DND-41 (cell line): Measurements from ENCODE around the gene DDIT4L.
A peak's percentile ranks its signal among the peaks of the same experiment; 100 is the strongest.

Experiments used
- ATAC-seq: fragments of 200-7000 bp; cut with Tn5 transposase; 3 replicates; pipeline ENCODE4 v1.9.1; 2021; ENCODE audit warnings: low read depth; ENCODE audit not compliant: insufficient read depth
- DNase-seq: peaks from one replicate; pipeline ENCODE4 v3.0.0-alpha.2; 2020
- H2AFZ ChIP-seq: 2 replicates; pipeline ENCODE4 v1.6.0; 2012; ENCODE audit warnings: low read depth, low read length
- H3K27ac ChIP-seq: 2 replicates; pipeline ENCODE4 v1.5.1; 2012; ENCODE audit warnings: low read length, inconsistent platforms
- H3K27me3 ChIP-seq: fragments of 200-600 bp; sonication (generic); 2 replicates; pipeline ENCODE4 v1.6.0; 2012; ENCODE audit warnings: low read length, mild to moderate bottlenecking, inconsistent platforms; ENCODE audit not compliant: insufficient read depth, poor library complexity
- H3K36me3 ChIP-seq: 2 replicates; pipeline ENCODE4 v1.5.1; 2012; ENCODE audit warnings: low read length, inconsistent platforms; ENCODE audit not compliant: insufficient read depth
- H3K4me1 ChIP-seq: 2 replicates; pipeline ENCODE4 v1.5.1; 2012; ENCODE audit warnings: mild to moderate bottlenecking, low read length; ENCODE audit not compliant: insufficient read depth
- H3K4me2 ChIP-seq: 2 replicates; pipeline ENCODE4 v1.6.0; 2012; ENCODE audit warnings: mild to moderate bottlenecking, moderate library complexity, low read length, inconsistent platforms; ENCODE audit not compliant: insufficient read depth
- H3K4me3 ChIP-seq, 2 experiments: fragments of 200-600 bp in 1 of 2; shearing (Covaris generic) in 1 of 2; 2 replicates each; pipeline ENCODE4 v1.5.1; 2012 to 2016; ENCODE audit warnings: inconsistent platforms in 2 of 2, low read length in 2 of 2, mild to moderate bottlenecking in 2 of 2, low read depth in 1 of 2, moderate library complexity in 1 of 2
- H3K79me2 ChIP-seq: 2 replicates; pipeline ENCODE4 v1.6.0; 2012; ENCODE audit warnings: low read length, inconsistent platforms; ENCODE audit not compliant: insufficient read depth
- H3K9ac ChIP-seq: 2 replicates; pipeline ENCODE4 v1.6.0; 2012; ENCODE audit warnings: low read depth, mild to moderate bottlenecking, inconsistent platforms, low read length, moderate library complexity
- H3K9me3 ChIP-seq: 2 replicates; pipeline ENCODE4 v1.5.1; 2012; ENCODE audit warnings: low read length, moderate library complexity, mild to moderate bottlenecking, inconsistent platforms; ENCODE audit not compliant: insufficient read depth, severe bottlenecking
- H4K20me1 ChIP-seq: 2 replicates; pipeline ENCODE4 v1.6.0; 2012; ENCODE audit warnings: low read length; ENCODE audit not compliant: insufficient read depth
- EZH2 ChIP-seq: IDR thresholded peaks from 3 replicates; pipeline ENCODE4 v1.6.1; 2012; ENCODE audit warnings: borderline replicate concordance, low read depth, mild to moderate bottlenecking, moderate library complexity, low read length, inconsistent platforms; ENCODE audit not compliant: severe bottlenecking
- TF ChIP-seq, protein P1 (sequence below): IDR thresholded peaks from 2 replicates; pipeline ENCODE4 v1.5.1; 2012; ENCODE audit warnings: borderline replicate concordance, low read length, moderate library complexity, mild to moderate bottlenecking; ENCODE audit not compliant: poor library complexity, severe bottlenecking; ENCODE audit errors: extremely low read depth

Gene DDIT4L

DNA sequence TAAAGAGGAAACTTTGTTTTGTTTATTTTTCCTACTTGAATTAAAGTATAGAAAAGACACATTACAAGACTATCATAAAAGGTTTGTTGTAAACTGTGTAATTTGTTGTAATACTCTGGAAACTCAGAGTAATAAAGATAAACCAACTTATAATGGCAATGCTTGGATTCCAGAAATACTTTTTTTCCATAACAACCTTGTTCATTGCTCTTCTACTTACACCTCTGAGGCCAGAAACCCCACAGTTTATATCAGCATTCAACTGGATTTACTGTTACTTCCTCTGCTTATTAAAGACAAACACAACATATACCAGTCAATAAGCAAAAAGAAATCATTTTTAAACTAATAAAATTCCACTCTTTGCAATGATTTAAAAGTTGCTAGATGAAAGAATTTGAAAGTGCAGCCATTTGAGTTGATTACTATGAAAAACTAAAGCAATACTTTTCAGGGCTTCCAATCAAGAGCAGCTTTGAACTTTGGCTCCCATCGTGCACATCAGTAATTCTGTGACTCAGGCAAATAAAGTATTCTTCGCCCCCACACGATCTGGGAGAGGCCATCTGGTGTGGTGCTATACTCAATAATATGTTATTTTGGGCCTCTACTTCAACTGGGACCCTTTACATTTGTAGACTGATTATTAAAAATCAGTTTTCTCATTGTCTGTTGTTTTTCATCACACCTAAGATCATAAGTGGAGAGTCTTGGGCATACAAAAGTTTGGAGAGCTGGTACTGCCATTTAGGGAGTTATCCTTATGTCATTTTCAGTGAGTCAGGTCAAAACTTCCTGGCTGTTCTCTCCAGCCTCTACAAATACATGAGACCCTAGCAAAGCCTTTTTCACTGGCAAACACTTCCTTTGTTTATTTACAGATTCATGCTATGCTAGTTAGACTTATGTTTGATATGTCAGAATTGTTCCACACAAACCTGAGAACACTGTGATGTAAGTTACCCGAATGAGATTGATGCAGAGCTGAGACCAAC is 20.5 kb downstream of the DDIT4L start:
- Histone ChIP-seq H3K79me2 (no peaks in the 10 kb centered on the region), H3K36me3 (no peaks in the 10 kb centered on the region), H3K27ac (no peak overlapping the region), H3K9ac (no peak overlapping the region), H3K27me3 (no peaks in the 10 kb centered on the region), H3K4me3 (no peak overlapping the region), H3K4me1 (peaks cover 45% of the 10 kb centered on the region), H3K4me2 (no peak overlapping the region), H3K9me3 (no peaks in the 10 kb centered on the region), H2AFZ (no peak overlapping the region), H4K20me1 (no peaks in the 10 kb centered on the region)
- ATAC-seq (no peak), DNase-seq (no peak)
- TF ChIP-seq EZH2 = no peak
- TF ChIP-seq, protein P1, sequence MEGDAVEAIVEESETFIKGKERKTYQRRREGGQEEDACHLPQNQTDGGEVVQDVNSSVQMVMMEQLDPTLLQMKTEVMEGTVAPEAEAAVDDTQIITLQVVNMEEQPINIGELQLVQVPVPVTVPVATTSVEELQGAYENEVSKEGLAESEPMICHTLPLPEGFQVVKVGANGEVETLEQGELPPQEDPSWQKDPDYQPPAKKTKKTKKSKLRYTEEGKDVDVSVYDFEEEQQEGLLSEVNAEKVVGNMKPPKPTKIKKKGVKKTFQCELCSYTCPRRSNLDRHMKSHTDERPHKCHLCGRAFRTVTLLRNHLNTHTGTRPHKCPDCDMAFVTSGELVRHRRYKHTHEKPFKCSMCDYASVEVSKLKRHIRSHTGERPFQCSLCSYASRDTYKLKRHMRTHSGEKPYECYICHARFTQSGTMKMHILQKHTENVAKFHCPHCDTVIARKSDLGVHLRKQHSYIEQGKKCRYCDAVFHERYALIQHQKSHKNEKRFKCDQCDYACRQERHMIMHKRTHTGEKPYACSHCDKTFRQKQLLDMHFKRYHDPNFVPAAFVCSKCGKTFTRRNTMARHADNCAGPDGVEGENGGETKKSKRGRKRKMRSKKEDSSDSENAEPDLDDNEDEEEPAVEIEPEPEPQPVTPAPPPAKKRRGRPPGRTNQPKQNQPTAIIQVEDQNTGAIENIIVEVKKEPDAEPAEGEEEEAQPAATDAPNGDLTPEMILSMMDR = no peak

- TF ChIP-seq, protein P1 = no peak
- no peak for TF ChIP-seq EZH2
- no peaks in the 10 kb centered on the region for H4K20me1 ChIP-seq
- 0 out of 2 replicates have a peak overlapping the region, but pooled peaks have one; percentile 45 for H2AFZ ChIP-seq
- H3K9me3 ChIP-seq = no peaks in the 10 kb centered on the region
- no peak overlapping the region for H3K4me2 ChIP-seq
- H3K4me1 ChIP-seq = peaks cover 48% of the 10 kb centered on the region
- ATAC-seq (no peak), DNase-seq (no peak)
- no peaks in the 10 kb centered on the region for H3K79me2 ChIP-seq
- no peak overlapping the region for H3K9ac ChIP-seq
- no peaks in the 10 kb centered on the region for H3K27me3 ChIP-seq
- no peak overlapping the region for H3K4me3 ChIP-seq
- no peak overlapping the region for H3K27ac ChIP-seq
- H3K36me3 ChIP-seq = no peaks in the 10 kb centered on the region
Measured at GRCh38 chr4:100168521-100168920, 21.7 kb downstream of the DDIT4L start.

GRCh38 chr4:100166297-100167039 is 23.8 kb downstream of the DDIT4L start:
- peak; percentile 56 for ATAC-seq
- DNase-seq = peak; percentile 34
- H3K36me3 ChIP-seq = no peaks in the 10 kb centered on the region
- peaks cover 48% of the 10 kb centered on the region for H3K4me1 ChIP-seq
- H3K27me3 ChIP-seq = no peaks in the 10 kb centered on the region
- peak overlapping the region; percentile 14; the same call in 1 of the 2 replicates for H2AFZ ChIP-seq
- H3K9ac ChIP-seq = no peak overlapping the region; the same call in 1 of the 2 replicates
- H4K20me1 ChIP-seq = no peaks in the 10 kb centered on the region
- no peak for TF ChIP-seq EZH2
- TF ChIP-seq, protein P1 = no peak
- H3K27ac ChIP-seq = peak overlapping the region; percentile 62
- no peak overlapping the region for H3K4me3 ChIP-seq
- no peaks in the 10 kb centered on the region for H3K79me2 ChIP-seq
- H3K4me2 ChIP-seq = peak overlapping the region; percentile 34
- peaks cover 10% of the 10 kb centered on the region for H3K9me3 ChIP-seq
